Left lung (tissue), 10 donors: ENCODE results near the gene B3GNT7. TPM values are rescaled to one million over a fixed set of nuclear protein-coding genes. Genes with fewer than 3 reads are reported as not detected.
"Not testable (repeated sequence)": the region's sequence is repeated elsewhere in the genome, so short reads cannot be mapped to it uniquely, and the experiment has no call there.

Source experiments
- ATAC-seq: fragments of 200-7000 bp; cut with Tn5 transposase; one replicate; pipeline ENCODE4 v1.9.1; 2020; ENCODE audit warnings: moderate library complexity
- DNase-seq, 4 donors: peaks; one replicate each; pipeline ENCODE4 v3.0.0-alpha.2; 2013 to 2020
- H3K27ac ChIP-seq, 2 donors: fragments of 200-600 bp; sonication (generic) in 1 of 2; one replicate each; pipeline versions ENCODE4 v1.5.0 to v1.8.0; 2020 to 2021
- H3K27me3 ChIP-seq, 2 donors: fragments of 200-600 bp; sonication (generic) in 1 of 2; one replicate each; pipeline versions ENCODE4 v1.5.0 to v1.8.0; 2020 to 2021
- H3K36me3 ChIP-seq, 2 donors: fragments of 200-600 bp; sonication (generic) in 1 of 2; one replicate each; pipeline versions ENCODE4 v1.5.0 to v1.8.0; 2020 to 2021
- H3K4me1 ChIP-seq, 2 donors: fragments of 200-600 bp; one replicate each; pipeline ENCODE4 v1.8.0; 2021
- H3K4me3 ChIP-seq, 2 donors: fragments of 200-600 bp; sonication (generic) in 1 of 2; one replicate each; pipeline versions ENCODE4 v1.5.0 to v1.8.0; 2020 to 2021; ENCODE audit warnings: mild to moderate bottlenecking in 1 of 2
- H3K9me3 ChIP-seq, 2 donors: fragments of 200-600 bp; sonication (generic) in 1 of 2; one replicate each; pipeline versions ENCODE4 v1.5.0 to v1.8.0; 2020 to 2021
- intact Hi-C, 2 donors: fragments of 100-400 bp; cut with DNase I; formaldehyde crosslinking; loops; one replicate each; pipeline versions ENCODE4 v1.11.2 to v1.14.2; 2022
- polyA plus RNA-seq, 6 donors: library from polyadenylated mRNA; unstranded; fragments of 120-200 nt; gene quantifications; one replicate each; pipeline ENCODE4 v1.2.1, GENCODE V29; 2013; ENCODE audit not compliant: insufficient read length in 6 of 6
- total RNA-seq, 2 donors: library from RNA; stranded (reverse); fragmentation: NEBNext Ultra II Directional; extraction: Animal tissue kit (Norgen Biotek cat#: 25700); gene quantifications; one replicate each; pipeline ENCODE4 v1.2.1, GENCODE V29; 2021
- TF ChIP-seq, protein P1 (sequence below), 2 donors: fragments of 200-600 bp; sonication (generic) in 1 of 2; IDR thresholded peaks; one replicate each; pipeline versions ENCODE4 v1.5.0 to v1.8.0; 2021; ENCODE audit warnings: antibody characterized with exemption in 2 of 2
- donor health status: DM: no; HTN: yes; CAD: no.
- donor health status: DM: no; HTN: no; CAD: no.

The B3GNT7 gene
- total and polyA plus RNA-seq, 8 donors, result 2.4 to 107 (median 4.3) TPM

DNA sequence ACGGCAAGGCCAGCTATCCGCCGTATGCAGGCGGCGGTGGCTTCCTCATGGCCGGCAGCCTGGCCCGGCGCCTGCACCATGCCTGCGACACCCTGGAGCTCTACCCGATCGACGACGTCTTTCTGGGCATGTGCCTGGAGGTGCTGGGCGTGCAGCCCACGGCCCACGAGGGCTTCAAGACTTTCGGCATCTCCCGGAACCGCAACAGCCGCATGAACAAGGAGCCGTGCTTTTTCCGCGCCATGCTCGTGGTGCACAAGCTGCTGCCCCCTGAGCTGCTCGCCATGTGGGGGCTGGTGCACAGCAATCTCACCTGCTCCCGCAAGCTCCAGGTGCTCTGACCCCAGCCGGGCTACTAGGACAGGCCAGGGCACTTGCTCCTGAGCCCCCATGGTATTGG, 3.1 kb downstream of the B3GNT7 start:
- peaks cover 4 to 33% of the 10 kb centered on the region in 2 donors for H3K27me3 ChIP-seq
- intact Hi-C loops, result loop anchor here in 1 of 2 donors (10.0 kb wide), 1 partner anchor 104 kb away; no protein-coding TSS in a partner anchor
- peak in 1 of 4 donors; percentile 54 for DNase-seq
- H3K4me1 ChIP-seq, result peaks cover 13 to 51% of the 10 kb centered on the region in 2 donors
- no peak overlapping the region for H3K27ac ChIP-seq
- TF ChIP-seq, protein P1, sequence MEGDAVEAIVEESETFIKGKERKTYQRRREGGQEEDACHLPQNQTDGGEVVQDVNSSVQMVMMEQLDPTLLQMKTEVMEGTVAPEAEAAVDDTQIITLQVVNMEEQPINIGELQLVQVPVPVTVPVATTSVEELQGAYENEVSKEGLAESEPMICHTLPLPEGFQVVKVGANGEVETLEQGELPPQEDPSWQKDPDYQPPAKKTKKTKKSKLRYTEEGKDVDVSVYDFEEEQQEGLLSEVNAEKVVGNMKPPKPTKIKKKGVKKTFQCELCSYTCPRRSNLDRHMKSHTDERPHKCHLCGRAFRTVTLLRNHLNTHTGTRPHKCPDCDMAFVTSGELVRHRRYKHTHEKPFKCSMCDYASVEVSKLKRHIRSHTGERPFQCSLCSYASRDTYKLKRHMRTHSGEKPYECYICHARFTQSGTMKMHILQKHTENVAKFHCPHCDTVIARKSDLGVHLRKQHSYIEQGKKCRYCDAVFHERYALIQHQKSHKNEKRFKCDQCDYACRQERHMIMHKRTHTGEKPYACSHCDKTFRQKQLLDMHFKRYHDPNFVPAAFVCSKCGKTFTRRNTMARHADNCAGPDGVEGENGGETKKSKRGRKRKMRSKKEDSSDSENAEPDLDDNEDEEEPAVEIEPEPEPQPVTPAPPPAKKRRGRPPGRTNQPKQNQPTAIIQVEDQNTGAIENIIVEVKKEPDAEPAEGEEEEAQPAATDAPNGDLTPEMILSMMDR (IDR thresholded peaks at IDR 0.05), result no peak
- ATAC-seq, result no peak
- H3K4me3 ChIP-seq, result no peak overlapping the region
- peaks cover 0 to 18% of the 10 kb centered on the region in 2 donors for H3K36me3 ChIP-seq
- no peaks in the 10 kb centered on the region for H3K9me3 ChIP-seq

- Histone ChIP-seq H3K4me1 (peaks cover 13 to 45% of the 10 kb centered on the region in 2 donors), H3K27me3 (peaks cover 4 to 27% of the 10 kb centered on the region in 2 donors), H3K4me3 (no peak overlapping the region), H3K36me3 (peaks cover 0 to 18% of the 10 kb centered on the region in 2 donors), H3K27ac (no peak overlapping the region), H3K9me3 (no peaks in the 10 kb centered on the region)
- TF ChIP-seq, protein P1 (IDR thresholded peaks at IDR 0.05), result no peak
- intact Hi-C loops, result loop anchor here in 1 of 2 donors (10.0 kb wide), 1 partner anchor 104 kb away; no protein-coding TSS in a partner anchor
- no peak for DNase-seq
- no peak for ATAC-seq
These were observed 3.7 kb downstream of the B3GNT7 start for GRCh38 chr2:231399046-231399852.

GRCh38 chr2:231399853-231400680, 4.6 kb downstream of the B3GNT7 start:
- intact Hi-C loops, result loop anchor here in 1 of 2 donors (10.0 kb wide), 1 partner anchor 105 kb away; no protein-coding TSS in a partner anchor
- Histone ChIP-seq H3K36me3 (peaks cover 0 to 18% of the 10 kb centered on the region in 2 donors), H3K4me3 (no peak overlapping the region), H3K4me1 (peaks cover 10 to 37% of the 10 kb centered on the region in 2 donors), H3K27me3 (peaks cover 4 to 19% of the 10 kb centered on the region in 2 donors), H3K9me3 (no peaks in the 10 kb centered on the region), H3K27ac (peak overlapping the region; percentile 20 to 67)
- DNase-seq (no peak), ATAC-seq (peak; percentile 40)
- TF ChIP-seq, protein P1 (IDR thresholded peaks at IDR 0.05), result no peak

- H3K4me1 ChIP-seq, result peaks cover 7 to 32% of the 10 kb centered on the region in 2 donors
- not testable (repeated sequence) for ATAC-seq, DNase-seq
These were observed 5.2 kb downstream of the B3GNT7 start for GRCh38 chr2:231400681-231401080.

GRCh38 chr2:231401101-231401500, 5.6 kb downstream of the B3GNT7 start:
- H3K4me3 ChIP-seq, H3K27me3 ChIP-seq, DNase-seq, H3K9me3 ChIP-seq, ATAC-seq, intact Hi-C loops, H3K27ac ChIP-seq: not testable (repeated sequence)
- Histone ChIP-seq H3K4me1 (peaks cover 7 to 28% of the 10 kb centered on the region in 2 donors), H3K36me3 (peaks cover 0 to 18% of the 10 kb centered on the region in 2 donors)

More at GRCh38 chr2:231400681-231401080, 5.2 kb downstream of the B3GNT7 start:
- H3K27ac ChIP-seq, result peak overlapping the region in 1 of 2 donors; percentile 67
- intact Hi-C loops, H3K4me3 ChIP-seq, H3K9me3 ChIP-seq: not testable (repeated sequence)
- peaks cover 4 to 12% of the 10 kb centered on the region in 2 donors for H3K27me3 ChIP-seq
- H3K36me3 ChIP-seq, result peaks cover 0 to 18% of the 10 kb centered on the region in 2 donors

- H3K36me3 ChIP-seq, H3K9me3 ChIP-seq, DNase-seq, intact Hi-C loops, ATAC-seq, H3K27me3 ChIP-seq, H3K4me3 ChIP-seq, H3K27ac ChIP-seq: not testable (repeated sequence)
- peaks cover 7 to 26% of the 10 kb centered on the region in 2 donors for H3K4me1 ChIP-seq
These were observed 8.1 kb downstream of the B3GNT7 start for GRCh38 chr2:231403421-231404182.

DNA sequence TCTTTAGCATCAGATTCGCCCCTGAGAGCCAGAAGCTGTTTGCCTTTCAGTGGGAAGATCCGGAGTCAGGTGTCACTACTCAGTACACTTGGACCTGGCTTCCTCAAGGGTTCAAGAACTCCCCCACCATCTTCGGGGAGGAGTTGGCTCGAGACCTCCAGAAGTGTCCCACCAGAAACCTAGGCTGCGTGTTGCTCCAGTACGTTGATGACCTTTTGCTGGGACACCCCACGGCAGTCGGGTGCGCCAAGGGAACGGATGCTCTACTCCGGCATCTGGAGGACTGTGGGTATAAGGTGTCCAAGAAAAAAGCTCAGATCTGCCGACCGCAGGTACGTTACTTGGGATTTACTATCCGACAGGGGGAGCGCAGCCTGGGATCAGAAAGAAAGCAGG, 8.7 kb downstream of the B3GNT7 start:
- H3K27me3 ChIP-seq, H3K4me3 ChIP-seq, H3K9me3 ChIP-seq, H3K27ac ChIP-seq, DNase-seq, intact Hi-C loops, ATAC-seq, H3K36me3 ChIP-seq: not testable (repeated sequence)
- H3K4me1 ChIP-seq, result peaks cover 7 to 20% of the 10 kb centered on the region in 2 donors
